ENCODE data around the gene NTM. TPM values are rescaled to one million over a fixed set of nuclear protein-coding genes. Genes with fewer than 3 reads are reported as not detected.

NTM gene
- total and polyA plus RNA-seq, 2 donors, result 3.8 to 27.8 TPM

- 33% methylated on average over 7 of the region's 7 CpGs for WGBS
- no peak overlapping the region for H3K4me3 ChIP-seq (ENCODE audit: low read depth, low read length)
- no peaks in the 10 kb centered on the region for H3K4me1 ChIP-seq (ENCODE audit: insufficient read depth)
- no peak overlapping the region for H3K27ac ChIP-seq (ENCODE audit: low read depth)
- no peaks in the 10 kb centered on the region for H3K36me3 ChIP-seq (ENCODE audit: insufficient read depth)
- DNase-seq (ENCODE audit: extremely low spot score), result no peak
Measured at GRCh38 chr11:131591051-131591461, 220.6 kb downstream of the NTM start.

- Histone ChIP-seq H3K36me3 (ENCODE audit: insufficient read depth) (no peaks in the 10 kb centered on the region), H3K4me1 (ENCODE audit: insufficient read depth) (no peaks in the 10 kb centered on the region), H3K4me3 (ENCODE audit: low read depth, low read length) (no peak overlapping the region), H3K27ac (ENCODE audit: low read depth) (no peak overlapping the region)
- 72% methylated on average over 2 of the region's 2 CpGs for WGBS
- DNase-seq (ENCODE audit: extremely low spot score), result no peak
Measured at GRCh38 chr11:131592152-131592551, 221.7 kb downstream of the NTM start.

GRCh38 chr11:131592734-131593133 lies 222.3 kb downstream of the NTM start:
- 57% methylated on average over 2 of the region's 2 CpGs for WGBS
- DNase-seq (ENCODE audit: extremely low spot score), result no peak
- Histone ChIP-seq H3K4me3 (ENCODE audit: low read depth, low read length) (no peak overlapping the region), H3K27ac (ENCODE audit: low read depth) (no peak overlapping the region), H3K36me3 (ENCODE audit: insufficient read depth) (no peaks in the 10 kb centered on the region), H3K4me1 (ENCODE audit: insufficient read depth) (no peaks in the 10 kb centered on the region)

GRCh38 chr11:131593301-131593700 lies 222.9 kb downstream of the NTM start:
- Histone ChIP-seq H3K4me1 (ENCODE audit: insufficient read depth) (no peaks in the 10 kb centered on the region), H3K4me3 (ENCODE audit: low read depth, low read length) (no peak overlapping the region), H3K27ac (ENCODE audit: low read depth) (no peak overlapping the region), H3K36me3 (ENCODE audit: insufficient read depth) (no peaks in the 10 kb centered on the region)
- DNase-seq (ENCODE audit: extremely low spot score), result no peak
- WGBS, result 62% methylated on average over 6 of the region's 6 CpGs

- no peak overlapping the region for H3K27ac ChIP-seq (ENCODE audit: low read depth)
- no peaks in the 10 kb centered on the region for H3K36me3 ChIP-seq (ENCODE audit: insufficient read depth)
- H3K4me3 ChIP-seq (ENCODE audit: low read depth, low read length), result no peak overlapping the region
- DNase-seq (ENCODE audit: extremely low spot score), result no peak
- H3K4me1 ChIP-seq (ENCODE audit: insufficient read depth), result peaks cover 2% of the 10 kb centered on the region
- WGBS, result 60% methylated on average over 4 of the region's 4 CpGs
Measured at GRCh38 chr11:131595797-131596196, 225.4 kb downstream of the NTM start.

GRCh38 chr11:131597890-131598289 lies 227.5 kb downstream of the NTM start:
- DNase-seq (ENCODE audit: extremely low spot score), result no peak
- no peak overlapping the region for H3K4me3 ChIP-seq (ENCODE audit: low read depth, low read length)
- no peak overlapping the region for H3K27ac ChIP-seq (ENCODE audit: low read depth)
- peaks cover 2% of the 10 kb centered on the region for H3K4me1 ChIP-seq (ENCODE audit: insufficient read depth)
- H3K36me3 ChIP-seq (ENCODE audit: insufficient read depth), result no peaks in the 10 kb centered on the region
- WGBS, result 88% methylated on average over 2 of the region's 2 CpGs

- Histone ChIP-seq H3K36me3 (ENCODE audit: insufficient read depth) (no peaks in the 10 kb centered on the region), H3K27ac (ENCODE audit: low read depth) (no peak overlapping the region), H3K4me1 (ENCODE audit: insufficient read depth) (peaks cover 2% of the 10 kb centered on the region), H3K4me3 (ENCODE audit: low read depth, low read length) (no peak overlapping the region)
- WGBS, result 68% methylated on average over 5 of the region's 5 CpGs
- DNase-seq (ENCODE audit: extremely low spot score), result no peak
Measured at GRCh38 chr11:131598305-131598704, 227.9 kb downstream of the NTM start.

- peaks cover 2% of the 10 kb centered on the region for H3K4me1 ChIP-seq (ENCODE audit: insufficient read depth)
- DNase-seq (ENCODE audit: extremely low spot score), result no peak
- no peak overlapping the region for H3K27ac ChIP-seq (ENCODE audit: low read depth)
- H3K36me3 ChIP-seq (ENCODE audit: insufficient read depth), result no peaks in the 10 kb centered on the region
- H3K4me3 ChIP-seq (ENCODE audit: low read depth, low read length), result no peak overlapping the region
- 86% methylated on average over 8 of the region's 8 CpGs for WGBS
Measured at GRCh38 chr11:131599285-131599684, 228.9 kb downstream of the NTM start.

- WGBS, result 32% methylated on average over 4 of the region's 4 CpGs
- Histone ChIP-seq H3K4me3 (ENCODE audit: low read depth, low read length) (no peak overlapping the region), H3K27ac (ENCODE audit: low read depth) (no peak overlapping the region), H3K4me1 (ENCODE audit: insufficient read depth) (peaks cover 2% of the 10 kb centered on the region), H3K36me3 (ENCODE audit: insufficient read depth) (no peaks in the 10 kb centered on the region)
- DNase-seq (ENCODE audit: extremely low spot score), result no peak
Measured at GRCh38 chr11:131600628-131601027, 230.2 kb downstream of the NTM start.

- no peak overlapping the region for H3K4me3 ChIP-seq (ENCODE audit: low read depth, low read length)
- H3K4me1 ChIP-seq (ENCODE audit: insufficient read depth), result peaks cover 2% of the 10 kb centered on the region
- H3K27ac ChIP-seq (ENCODE audit: low read depth), result no peak overlapping the region
- no peak for DNase-seq (ENCODE audit: extremely low spot score)
- H3K36me3 ChIP-seq (ENCODE audit: insufficient read depth), result no peaks in the 10 kb centered on the region
Measured at GRCh38 chr11:131601586-131601985, 231.2 kb downstream of the NTM start.

GRCh38 chr11:131602431-131602830 lies 232.0 kb downstream of the NTM start:
- no peak for DNase-seq (ENCODE audit: extremely low spot score)
- WGBS, result 92% methylated on average over 2 of the region's 2 CpGs
- no peak overlapping the region for H3K27ac ChIP-seq (ENCODE audit: low read depth)
- H3K4me3 ChIP-seq (ENCODE audit: low read depth, low read length), result no peak overlapping the region
- no peaks in the 10 kb centered on the region for H3K36me3 ChIP-seq (ENCODE audit: insufficient read depth)
- H3K4me1 ChIP-seq (ENCODE audit: insufficient read depth), result peaks cover 2% of the 10 kb centered on the region

GRCh38 chr11:131606811-131607335 lies 236.5 kb downstream of the NTM start:
- no peak overlapping the region for H3K4me3 ChIP-seq (ENCODE audit: low read depth, low read length)
- no peaks in the 10 kb centered on the region for H3K36me3 ChIP-seq (ENCODE audit: insufficient read depth)
- no peaks in the 10 kb centered on the region for H3K4me1 ChIP-seq (ENCODE audit: insufficient read depth)
- no peak overlapping the region for H3K27ac ChIP-seq (ENCODE audit: low read depth)
- WGBS, result 40% methylated on average over 6 of the region's 6 CpGs
- DNase-seq (ENCODE audit: extremely low spot score), result no peak

GRCh38 chr11:131609337-131609736 lies 238.9 kb downstream of the NTM start:
- DNase-seq (ENCODE audit: extremely low spot score), result no peak
- no peaks in the 10 kb centered on the region for H3K4me1 ChIP-seq (ENCODE audit: insufficient read depth)
- H3K4me3 ChIP-seq (ENCODE audit: low read depth, low read length), result no peak overlapping the region
- no peaks in the 10 kb centered on the region for H3K36me3 ChIP-seq (ENCODE audit: insufficient read depth)
- H3K27ac ChIP-seq (ENCODE audit: low read depth), result no peak overlapping the region
- WGBS, result 57% methylated on average over 4 of the region's 4 CpGs

- no peaks in the 10 kb centered on the region for H3K4me1 ChIP-seq (ENCODE audit: insufficient read depth)
- no peak for DNase-seq (ENCODE audit: extremely low spot score)
- no peaks in the 10 kb centered on the region for H3K36me3 ChIP-seq (ENCODE audit: insufficient read depth)
- H3K27ac ChIP-seq (ENCODE audit: low read depth), result no peak overlapping the region
- 68% methylated on average over 3 of the region's 3 CpGs for WGBS
- H3K4me3 ChIP-seq (ENCODE audit: low read depth, low read length), result no peak overlapping the region
Measured at GRCh38 chr11:131609921-131610320, 239.5 kb downstream of the NTM start.

- H3K27ac ChIP-seq (ENCODE audit: low read depth), result no peak overlapping the region
- WGBS, result 76% methylated on average over 6 of the region's 6 CpGs
- DNase-seq (ENCODE audit: extremely low spot score), result no peak
- no peaks in the 10 kb centered on the region for H3K36me3 ChIP-seq (ENCODE audit: insufficient read depth)
- H3K4me1 ChIP-seq (ENCODE audit: insufficient read depth), result no peaks in the 10 kb centered on the region
- no peak overlapping the region for H3K4me3 ChIP-seq (ENCODE audit: low read depth, low read length)
Measured at GRCh38 chr11:131611322-131611721, 240.9 kb downstream of the NTM start.
